ENCODE data around the gene LRP1B.

Gene LRP1B

DNA sequence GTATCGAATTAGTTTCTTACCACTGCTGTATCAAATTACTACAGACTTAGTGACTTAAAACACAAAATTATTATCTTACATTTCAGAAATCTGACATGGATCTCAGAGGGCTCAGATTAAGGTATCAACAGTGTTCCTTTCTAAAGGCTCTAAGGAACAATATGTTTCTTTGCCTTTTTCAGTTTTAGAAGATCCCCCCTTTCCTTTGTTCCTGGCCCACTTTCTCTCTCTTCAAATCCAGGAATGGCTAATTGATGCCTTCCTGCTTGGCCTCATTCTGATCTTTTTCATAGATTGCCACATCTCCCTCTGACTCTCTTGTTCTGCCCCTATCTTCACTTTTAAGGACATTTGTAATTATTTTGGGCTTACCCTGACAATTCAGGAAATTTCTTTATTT is 65.7 kb downstream of the LRP1B start:
- no peak for DNase-seq (ENCODE audit: low spot score)
- H3K4me3 ChIP-seq, result no peak overlapping the region
- no peak overlapping the region for H3K27ac ChIP-seq
- TF ChIP-seq, protein P1, sequence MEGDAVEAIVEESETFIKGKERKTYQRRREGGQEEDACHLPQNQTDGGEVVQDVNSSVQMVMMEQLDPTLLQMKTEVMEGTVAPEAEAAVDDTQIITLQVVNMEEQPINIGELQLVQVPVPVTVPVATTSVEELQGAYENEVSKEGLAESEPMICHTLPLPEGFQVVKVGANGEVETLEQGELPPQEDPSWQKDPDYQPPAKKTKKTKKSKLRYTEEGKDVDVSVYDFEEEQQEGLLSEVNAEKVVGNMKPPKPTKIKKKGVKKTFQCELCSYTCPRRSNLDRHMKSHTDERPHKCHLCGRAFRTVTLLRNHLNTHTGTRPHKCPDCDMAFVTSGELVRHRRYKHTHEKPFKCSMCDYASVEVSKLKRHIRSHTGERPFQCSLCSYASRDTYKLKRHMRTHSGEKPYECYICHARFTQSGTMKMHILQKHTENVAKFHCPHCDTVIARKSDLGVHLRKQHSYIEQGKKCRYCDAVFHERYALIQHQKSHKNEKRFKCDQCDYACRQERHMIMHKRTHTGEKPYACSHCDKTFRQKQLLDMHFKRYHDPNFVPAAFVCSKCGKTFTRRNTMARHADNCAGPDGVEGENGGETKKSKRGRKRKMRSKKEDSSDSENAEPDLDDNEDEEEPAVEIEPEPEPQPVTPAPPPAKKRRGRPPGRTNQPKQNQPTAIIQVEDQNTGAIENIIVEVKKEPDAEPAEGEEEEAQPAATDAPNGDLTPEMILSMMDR (IDR thresholded peaks at IDR 0.05), result no peak

DNA sequence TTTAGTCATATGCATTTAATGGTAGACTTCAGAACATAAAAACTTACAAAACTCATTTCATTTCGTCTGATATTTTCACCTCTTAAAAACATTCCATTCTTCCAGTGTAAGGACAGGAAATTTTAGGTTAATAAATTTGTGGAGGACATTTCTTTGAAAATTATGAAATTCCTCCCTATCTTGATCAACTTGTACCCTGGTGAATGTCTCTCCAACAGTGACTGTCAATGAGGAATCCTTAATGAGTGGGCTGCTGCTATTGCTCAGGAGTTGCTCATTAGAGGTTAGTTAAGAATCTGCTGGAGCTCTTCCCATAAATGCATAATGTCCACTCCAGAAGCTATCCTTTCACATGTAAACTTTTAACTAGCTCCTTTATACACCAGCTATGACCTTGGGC is 69.1 kb downstream of the LRP1B start:
- Histone ChIP-seq H3K4me3 (no peak overlapping the region), H3K27ac (no peak overlapping the region)
- TF ChIP-seq, protein P1 (IDR thresholded peaks at IDR 0.05), result no peak
- no peak for DNase-seq (ENCODE audit: low spot score)

DNA sequence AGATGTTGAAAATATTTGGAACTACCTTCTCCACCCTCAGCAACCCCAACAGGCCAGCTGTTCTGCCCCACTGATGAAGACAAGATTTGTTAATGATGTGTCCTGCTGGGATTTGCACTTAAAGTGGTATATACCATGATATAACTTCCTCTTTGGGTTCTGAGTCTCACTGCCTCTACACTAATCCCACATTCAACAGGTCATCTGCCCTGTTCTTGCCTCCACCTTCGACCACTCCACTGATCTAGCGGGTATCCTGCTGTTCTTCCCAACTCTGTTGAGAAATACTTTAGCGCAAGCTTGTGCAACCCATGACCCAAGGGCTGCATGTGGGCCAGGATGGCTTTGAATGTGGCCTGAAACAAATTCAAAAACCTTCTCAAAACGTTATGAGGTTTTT is 72.7 kb downstream of the LRP1B start:
- TF ChIP-seq, protein P1 (IDR thresholded peaks at IDR 0.05), result no peak
- Histone ChIP-seq H3K4me3 (no peak overlapping the region), H3K27ac (no peak overlapping the region)
- DNase-seq (ENCODE audit: low spot score), result no peak

DNA sequence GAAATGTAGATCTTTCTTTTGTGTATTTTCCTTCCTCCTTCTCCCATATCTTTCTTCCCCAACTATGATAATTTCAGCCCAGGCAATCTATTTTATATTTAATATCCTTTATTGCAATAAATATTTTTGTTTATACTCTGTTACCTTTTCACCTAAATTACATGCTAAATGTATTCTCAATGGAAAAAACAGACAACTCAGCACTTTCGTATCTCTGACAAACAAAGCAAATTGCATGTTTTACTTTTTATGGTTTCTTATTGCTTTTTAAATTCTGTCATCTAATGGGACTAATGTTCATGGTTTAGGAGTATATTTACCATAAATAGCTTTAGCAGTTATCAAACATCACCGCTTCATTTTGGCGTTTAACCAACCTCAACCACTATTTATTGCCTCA is 74.0 kb downstream of the LRP1B start:
- H3K27ac ChIP-seq, result no peak overlapping the region
- no peak for DNase-seq (ENCODE audit: low spot score)
- H3K4me3 ChIP-seq, result no peak overlapping the region
- TF ChIP-seq, protein P1 (IDR thresholded peaks at IDR 0.05), result no peak

DNA sequence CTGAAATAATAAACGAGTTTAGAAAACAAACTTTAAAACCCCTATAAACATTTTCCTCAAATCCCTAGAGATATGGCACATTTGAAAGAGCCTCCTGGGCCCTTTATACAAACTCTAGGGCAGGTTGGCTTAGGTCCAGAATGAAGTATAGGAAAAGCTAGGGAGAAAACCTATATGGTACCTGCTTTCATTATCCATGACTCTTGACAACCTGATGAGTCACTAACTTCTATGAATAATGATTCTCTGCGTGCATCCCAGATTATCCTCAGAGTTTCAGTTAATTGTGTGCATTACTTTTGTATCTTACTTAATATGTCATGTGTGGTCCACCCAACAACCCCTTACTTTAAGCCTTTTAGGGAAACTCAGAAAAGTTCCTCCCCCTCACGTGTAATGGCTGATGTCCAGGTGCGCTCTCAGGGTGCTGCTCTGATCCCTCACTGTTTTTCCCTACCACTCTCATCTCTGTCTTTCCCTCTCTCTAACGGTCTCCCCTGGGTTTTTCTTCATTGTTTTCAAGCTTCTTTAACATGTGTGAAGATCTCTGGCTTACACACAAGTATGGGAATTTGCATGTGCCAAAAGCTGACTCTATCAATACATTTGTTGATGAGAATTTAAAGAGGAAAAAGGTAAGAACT is 78.5 kb downstream of the LRP1B start:
- Histone ChIP-seq H3K4me3 (no peak overlapping the region), H3K27ac (no peak overlapping the region)
- no peak for DNase-seq (ENCODE audit: low spot score)
- TF ChIP-seq, protein P1 (IDR thresholded peaks at IDR 0.05), result no peak

DNA sequence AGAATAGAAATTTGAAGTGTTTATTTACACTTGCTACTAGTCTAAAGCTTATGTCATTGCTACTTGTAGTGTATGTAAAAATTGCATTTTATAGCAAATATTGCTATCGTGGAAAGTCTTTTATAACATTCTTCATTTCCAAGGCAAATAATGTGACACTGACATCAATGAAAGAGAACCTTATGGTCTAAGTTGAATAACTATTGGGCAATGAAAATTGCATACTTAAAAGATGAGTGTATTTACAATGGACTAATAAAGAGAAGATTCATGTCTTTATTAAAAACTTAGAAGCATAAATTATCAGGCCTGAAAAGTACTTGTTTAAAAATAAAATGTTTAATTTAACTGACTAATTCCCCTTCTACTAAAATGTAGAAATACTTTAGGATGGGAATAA is 82.2 kb downstream of the LRP1B start:
- Histone ChIP-seq H3K4me3 (no peak overlapping the region), H3K27ac (no peak overlapping the region)
- no peak for DNase-seq (ENCODE audit: low spot score)
- TF ChIP-seq, protein P1 (IDR thresholded peaks at IDR 0.05), result no peak

DNA sequence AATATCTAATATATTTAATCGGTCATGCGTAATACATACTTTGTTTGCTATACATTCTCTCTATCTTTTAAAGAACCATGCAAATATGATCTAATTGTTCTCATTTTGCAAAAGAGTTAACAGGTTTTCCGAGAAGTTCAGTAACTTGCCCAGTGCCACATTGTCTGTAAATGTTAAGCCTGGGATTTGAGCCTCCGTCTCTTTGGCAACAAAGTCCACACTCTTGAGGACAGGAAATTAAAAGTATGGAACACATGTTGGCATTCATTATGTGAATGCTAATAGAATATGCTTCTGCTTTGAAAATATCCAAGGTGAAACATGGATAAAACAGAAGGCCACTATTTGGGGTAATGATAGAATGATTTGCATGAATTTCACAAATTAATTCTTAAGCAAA is 85.2 kb downstream of the LRP1B start:
- TF ChIP-seq, protein P1 (IDR thresholded peaks at IDR 0.05), result no peak
- Histone ChIP-seq H3K4me3 (no peak overlapping the region), H3K27ac (no peak overlapping the region)
- no peak for DNase-seq (ENCODE audit: low spot score)

Measured in coronary artery (tissue), 2 donors.